ENCODE data around the gene TNIK.

Gene TNIK

GRCh38 chr3:171172070-171172469, 288.1 kb downstream of the TNIK start:
- TF ChIP-seq, protein P1, sequence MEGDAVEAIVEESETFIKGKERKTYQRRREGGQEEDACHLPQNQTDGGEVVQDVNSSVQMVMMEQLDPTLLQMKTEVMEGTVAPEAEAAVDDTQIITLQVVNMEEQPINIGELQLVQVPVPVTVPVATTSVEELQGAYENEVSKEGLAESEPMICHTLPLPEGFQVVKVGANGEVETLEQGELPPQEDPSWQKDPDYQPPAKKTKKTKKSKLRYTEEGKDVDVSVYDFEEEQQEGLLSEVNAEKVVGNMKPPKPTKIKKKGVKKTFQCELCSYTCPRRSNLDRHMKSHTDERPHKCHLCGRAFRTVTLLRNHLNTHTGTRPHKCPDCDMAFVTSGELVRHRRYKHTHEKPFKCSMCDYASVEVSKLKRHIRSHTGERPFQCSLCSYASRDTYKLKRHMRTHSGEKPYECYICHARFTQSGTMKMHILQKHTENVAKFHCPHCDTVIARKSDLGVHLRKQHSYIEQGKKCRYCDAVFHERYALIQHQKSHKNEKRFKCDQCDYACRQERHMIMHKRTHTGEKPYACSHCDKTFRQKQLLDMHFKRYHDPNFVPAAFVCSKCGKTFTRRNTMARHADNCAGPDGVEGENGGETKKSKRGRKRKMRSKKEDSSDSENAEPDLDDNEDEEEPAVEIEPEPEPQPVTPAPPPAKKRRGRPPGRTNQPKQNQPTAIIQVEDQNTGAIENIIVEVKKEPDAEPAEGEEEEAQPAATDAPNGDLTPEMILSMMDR (IDR thresholded peaks at IDR 0.05), result no peak
- intact Hi-C loops (cut with DNase I; ENCODE audit: low total_unique reads), result no loop called here
- H3K4me3 ChIP-seq, result no peak overlapping the region
- H3K9me3 ChIP-seq, result no peaks in the 10 kb centered on the region
- no peaks in the 10 kb centered on the region for H3K36me3 ChIP-seq
- H3K27me3 ChIP-seq, result no peaks in the 10 kb centered on the region
- DNase-seq, result no peak
- peaks cover 0 to 18% (median 7%) of the 10 kb centered on the region in 4 donors for H3K4me1 ChIP-seq
- no peak overlapping the region for H3K27ac ChIP-seq

GRCh38 chr3:171169866-171170265, 290.3 kb downstream of the TNIK start:
- Histone ChIP-seq H3K27me3 (no peaks in the 10 kb centered on the region), H3K27ac (no peak overlapping the region), H3K9me3 (no peaks in the 10 kb centered on the region), H3K4me1 (no peaks in the 10 kb centered on the region), H3K4me3 (no peak overlapping the region), H3K36me3 (peaks cover 0 to 5% (median 0%) of the 10 kb centered on the region in 3 donors)
- TF ChIP-seq, protein P1 (IDR thresholded peaks at IDR 0.05), result no peak
- DNase-seq, result no peak
- intact Hi-C loops (cut with DNase I; ENCODE audit: low total_unique reads), result no loop called here

- no peaks in the 10 kb centered on the region for H3K27me3 ChIP-seq
- no peak overlapping the region for H3K4me3 ChIP-seq
- TF ChIP-seq, protein P1 (IDR thresholded peaks at IDR 0.05), result no peak
- peaks cover 0 to 9% (median 0%) of the 10 kb centered on the region in 3 donors for H3K36me3 ChIP-seq
- no peaks in the 10 kb centered on the region for H3K9me3 ChIP-seq
- intact Hi-C loops (cut with DNase I; ENCODE audit: low total_unique reads), result no loop called here
- no peaks in the 10 kb centered on the region for H3K4me1 ChIP-seq
- H3K27ac ChIP-seq, result no peak overlapping the region
- no peak for DNase-seq
These were observed 290.8 kb downstream of the TNIK start for GRCh38 chr3:171169443-171169842.

DNA sequence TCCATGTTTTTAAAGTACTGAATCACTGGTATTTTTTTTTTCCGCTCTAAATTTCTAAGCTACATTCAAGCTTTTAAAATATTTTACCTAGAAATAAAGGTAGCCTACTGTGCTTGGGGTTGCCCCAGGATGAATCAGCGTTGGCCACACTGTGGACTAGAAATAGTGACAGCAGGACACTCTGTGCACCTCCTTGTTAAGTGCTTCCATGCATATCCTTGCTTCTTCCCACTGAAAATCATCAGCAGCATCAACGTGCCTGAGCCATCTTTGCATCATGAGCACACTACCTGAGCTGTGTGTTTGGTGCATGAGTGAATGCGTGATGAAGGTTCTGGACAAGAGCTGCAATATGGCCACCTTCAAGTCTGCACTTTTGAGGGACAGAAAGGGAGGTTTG, 291.7 kb downstream of the TNIK start:
- Histone ChIP-seq H3K27ac (no peak overlapping the region), H3K4me3 (no peak overlapping the region), H3K4me1 (no peaks in the 10 kb centered on the region), H3K27me3 (no peaks in the 10 kb centered on the region), H3K36me3 (peaks cover 0 to 12% (median 3%) of the 10 kb centered on the region in 3 donors), H3K9me3 (no peaks in the 10 kb centered on the region)
- intact Hi-C loops (cut with DNase I; ENCODE audit: low total_unique reads), result no loop called here
- DNase-seq, result no peak
- TF ChIP-seq, protein P1 (IDR thresholded peaks at IDR 0.05), result no peak

DNA sequence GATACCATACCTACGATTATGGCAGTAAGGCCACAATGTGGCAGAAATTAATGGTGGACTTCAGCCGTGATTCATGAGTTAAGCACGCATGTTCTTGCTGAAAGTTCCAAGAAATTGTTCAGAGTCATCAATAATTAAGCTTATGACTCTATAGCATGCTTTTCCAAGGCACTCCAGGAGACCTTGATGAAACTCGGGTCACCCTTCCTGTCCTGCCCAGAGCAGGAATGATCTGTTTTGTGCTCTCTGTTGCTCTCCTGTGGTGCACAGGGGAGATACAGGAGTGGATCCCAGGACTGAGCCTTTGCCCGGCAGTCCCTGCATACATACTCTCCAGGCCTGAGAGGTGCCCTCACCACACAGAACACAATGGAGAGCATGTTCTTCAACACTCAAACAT, 292.1 kb downstream of the TNIK start:
- DNase-seq, result no peak
- Histone ChIP-seq H3K36me3 (peaks cover 2 to 12% (median 7%) of the 10 kb centered on the region in 3 donors), H3K9me3 (peaks cover 0 to under 1% (median 0%) of the 10 kb centered on the region in 3 donors), H3K27me3 (no peaks in the 10 kb centered on the region), H3K4me3 (no peak overlapping the region), H3K4me1 (no peaks in the 10 kb centered on the region), H3K27ac (no peak overlapping the region)
- TF ChIP-seq, protein P1 (IDR thresholded peaks at IDR 0.05), result no peak
- intact Hi-C loops (cut with DNase I; ENCODE audit: low total_unique reads), result no loop called here

DNA sequence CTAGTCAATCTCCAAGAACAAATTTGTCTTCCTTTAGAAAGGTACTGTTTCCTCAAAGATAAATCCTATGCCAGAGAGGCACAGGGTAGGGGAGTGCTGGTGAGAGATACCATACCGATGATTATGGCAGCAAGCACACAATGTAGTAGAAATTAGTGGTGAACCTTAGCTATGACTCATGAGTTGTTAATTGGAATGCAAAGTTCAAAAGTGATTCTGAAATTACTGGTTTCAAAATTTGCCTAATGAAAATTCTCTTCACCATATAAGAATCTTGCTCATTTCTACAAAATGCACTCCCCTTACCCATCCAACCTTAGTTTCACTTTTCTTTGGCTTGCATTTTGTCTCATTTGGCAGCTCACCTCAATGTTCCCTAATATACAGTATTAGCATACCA, 294.2 kb downstream of the TNIK start:
- peaks cover 0 to 6% (median 0%) of the 10 kb centered on the region in 3 donors for H3K9me3 ChIP-seq
- no peak for DNase-seq
- intact Hi-C loops (cut with DNase I; ENCODE audit: low total_unique reads), result no loop called here
- H3K27ac ChIP-seq, result no peak overlapping the region
- peaks cover 7 to 18% (median 12%) of the 10 kb centered on the region in 3 donors for H3K36me3 ChIP-seq
- no peaks in the 10 kb centered on the region for H3K4me1 ChIP-seq
- H3K27me3 ChIP-seq, result no peaks in the 10 kb centered on the region
- H3K4me3 ChIP-seq, result no peak overlapping the region
- TF ChIP-seq, protein P1 (IDR thresholded peaks at IDR 0.05), result no peak

Data from tibial artery (tissue), 4 donors.